MM.1S (cell line): ENCODE data around the gene ZHX3.

Source experiments
- DNase-seq: peaks from one replicate; pipeline ENCODE4 v3.0.0-alpha.2; 2015
- H2AFZ ChIP-seq: fragments of 300-600 bp; sonication (generic); 2 replicates; pipeline ENCODE4 v1.6.0; 2016; ENCODE audit warnings: antibody characterized with exemption, low read length
- H3F3A ChIP-seq: fragments of 300-600 bp; sonication (generic); 2 replicates; pipeline ENCODE4 v1.6.1; 2016; ENCODE audit warnings: mild to moderate bottlenecking, antibody characterized with exemption, low read length, moderate library complexity, mixed read lengths; ENCODE audit not compliant: insufficient read depth
- H3K27ac ChIP-seq: fragments of 300-600 bp; sonication (generic); 2 replicates; pipeline ENCODE4 v1.5.1; 2016; ENCODE audit warnings: mild to moderate bottlenecking, low read length
- H3K27me3 ChIP-seq: fragments of 300-600 bp; sonication (generic); replicated peaks from 2 replicates; pipeline ENCODE4 v1.6.0; 2016; ENCODE audit warnings: low read length; ENCODE audit not compliant: insufficient read depth
- H3K36me3 ChIP-seq: fragments of 300-600 bp; sonication (generic); replicated peaks from 2 replicates; pipeline ENCODE4 v1.6.1; 2016; ENCODE audit warnings: mild to moderate bottlenecking, low read length, mixed read lengths; ENCODE audit not compliant: insufficient read depth
- H3K4me1 ChIP-seq: fragments of 300-600 bp; sonication (generic); 2 replicates; pipeline ENCODE4 v1.6.1; 2016; ENCODE audit warnings: low read length, mixed read lengths
- H3K4me2 ChIP-seq: fragments of 300-600 bp; sonication (generic); 2 replicates; pipeline ENCODE4 v1.6.0; 2016; ENCODE audit warnings: low read depth, low read length
- H3K4me3 ChIP-seq: fragments of 300-600 bp; sonication (generic); 2 replicates; pipeline ENCODE4 v1.5.1; 2016; ENCODE audit warnings: low read length, mixed read lengths
- H3K79me2 ChIP-seq: fragments of 300-600 bp; sonication (generic); 2 replicates; pipeline ENCODE4 v1.6.1; 2016; ENCODE audit warnings: mixed run types, low read length, mixed read lengths
- H3K9ac ChIP-seq: fragments of 300-600 bp; sonication (generic); 2 replicates; pipeline ENCODE4 v1.6.1; 2016; ENCODE audit warnings: low read length, mixed read lengths
- H3K9me2 ChIP-seq: fragments of 300-600 bp; sonication (generic); replicated peaks from 2 replicates; pipeline ENCODE4 v1.6.1; 2016; ENCODE audit warnings: mild to moderate bottlenecking, low read length, mixed read lengths; ENCODE audit not compliant: insufficient read depth
- H3K9me3 ChIP-seq: fragments of 300-600 bp; sonication (generic); replicated peaks from 2 replicates; pipeline ENCODE4 v1.6.1; 2016; ENCODE audit warnings: mild to moderate bottlenecking, low read length, mixed read lengths; ENCODE audit not compliant: insufficient read depth
- H4K20me1 ChIP-seq: fragments of 300-600 bp; sonication (generic); 2 replicates; pipeline ENCODE4 v1.6.1; 2016; ENCODE audit warnings: mild to moderate bottlenecking, low read length, moderate library complexity, mixed read lengths; ENCODE audit not compliant: insufficient read depth
- CTCF ChIP-seq: fragments of 300-600 bp; sonication (generic); IDR thresholded peaks from 2 replicates; pipeline ENCODE4 v1.5.1; 2016; ENCODE audit warnings: antibody characterized with exemption, low read length, mixed read lengths
- EZH2 ChIP-seq: fragments of 300-600 bp; sonication (generic); optimal IDR thresholded peaks from 2 replicates; pipeline ENCODE3; 2017; ENCODE audit warnings: low read depth, mild to moderate bottlenecking, antibody characterized with exemption, low read length, mixed read lengths
- EZH2phosphoT487 ChIP-seq: fragments of 300-600 bp; sonication (generic); IDR thresholded peaks from 2 replicates; pipeline ENCODE4 v1.6.1; 2018; ENCODE audit warnings: antibody characterized with exemption, low read length

ZHX3 gene

GRCh38 chr20:41352666-41353065 is 35.1 kb upstream of the ZHX3 start:
- H3K27me3 ChIP-seq: no peaks in the 10 kb centered on the region
- no peak for DNase-seq

GRCh38 chr20:41352106-41352505 is 34.6 kb upstream of the ZHX3 start:
- Histone ChIP-seq H2AFZ (no peak overlapping the region), H3K9me3 (no peaks in the 10 kb centered on the region), H3K36me3 (no peaks in the 10 kb centered on the region), H3K4me1 (no peaks in the 10 kb centered on the region), H3K9ac (no peak overlapping the region), H3K27me3 (no peaks in the 10 kb centered on the region), H3K4me3 (no peak overlapping the region), H3K79me2 (no peaks in the 10 kb centered on the region), H3K9me2 (no peaks in the 10 kb centered on the region), H4K20me1 (no peaks in the 10 kb centered on the region), H3K27ac (no peak overlapping the region), H3F3A (no peaks in the 10 kb centered on the region), H3K4me2 (no peak overlapping the region)
- no peak for DNase-seq
- TF ChIP-seq CTCF (no peak), EZH2 (no peak), EZH2phosphoT487 (no peak)

More at GRCh38 chr20:41352666-41353065, 35.1 kb upstream of the ZHX3 start:
- no peak overlapping the region for H3K9ac ChIP-seq
- H3K36me3 ChIP-seq: no peaks in the 10 kb centered on the region
- no peaks in the 10 kb centered on the region for H3K9me3 ChIP-seq
- no peaks in the 10 kb centered on the region for H3F3A ChIP-seq
- no peak for TF ChIP-seq CTCF
- no peak for TF ChIP-seq EZH2phosphoT487
- TF ChIP-seq EZH2: no peak
- no peak overlapping the region for H3K4me2 ChIP-seq
- H4K20me1 ChIP-seq: no peaks in the 10 kb centered on the region
- H3K4me3 ChIP-seq: no peak overlapping the region
- H3K27ac ChIP-seq: no peak overlapping the region
- H3K4me1 ChIP-seq: no peaks in the 10 kb centered on the region
- no peaks in the 10 kb centered on the region for H3K79me2 ChIP-seq
- H2AFZ ChIP-seq: no peak overlapping the region
- no peaks in the 10 kb centered on the region for H3K9me2 ChIP-seq

- H3F3A ChIP-seq: no peaks in the 10 kb centered on the region
- H2AFZ ChIP-seq: no peak overlapping the region
- no peaks in the 10 kb centered on the region for H3K9me2 ChIP-seq
- no peaks in the 10 kb centered on the region for H3K27me3 ChIP-seq
- H3K79me2 ChIP-seq: no peaks in the 10 kb centered on the region
- no peak overlapping the region for H3K27ac ChIP-seq
- no peak overlapping the region for H3K4me3 ChIP-seq
- no peaks in the 10 kb centered on the region for H3K4me1 ChIP-seq
- H3K36me3 ChIP-seq: no peaks in the 10 kb centered on the region
- TF ChIP-seq CTCF: no peak
- H3K9me3 ChIP-seq: no peaks in the 10 kb centered on the region
- no peak overlapping the region for H3K9ac ChIP-seq
- no peak for DNase-seq
- H3K4me2 ChIP-seq: no peak overlapping the region
- H4K20me1 ChIP-seq: no peaks in the 10 kb centered on the region
Measured at GRCh38 chr20:41350408-41350962, 33.0 kb upstream of the ZHX3 start.
